ENCODE data around the gene CAPN12. TPM values are rescaled to one million over a fixed set of nuclear protein-coding genes. Genes with fewer than 3 reads are reported as not detected.

The CAPN12 gene
- polyA plus RNA-seq, 1 experiment: 0.75 TPM

- Histone ChIP-seq H3K4me3 (ENCODE audit: low read depth, low read length) (no peak overlapping the region), H3K27me3 (ENCODE audit: control insufficient read depth, insufficient read depth, low read length) (no peaks in the 10 kb centered on the region), H3K36me3 (ENCODE audit: control insufficient read depth, insufficient read depth, low read length) (peaks cover 8% of the 10 kb centered on the region)
- ChIA-PET CTCF (interaction anchor here (0.9 to 1.2 kb wide), 4 partner anchors 14 to 31 kb away, joined by 3 to 5 read pairs (median 4); no protein-coding TSS in a partner anchor), POLR2A (no interaction called here)
- TF ChIP-seq CTCF (IDR thresholded peaks at IDR 0.05; ENCODE audit: insufficient read depth, low read depth, low read length): no peak
- DNase-seq (ENCODE audit: low read depth): no peak
These were observed 59.2 kb downstream of the CAPN12 start for GRCh38 chr19:38684862-38685665.

GRCh38 chr19:38684078-38684861 lies 60.0 kb downstream of the CAPN12 start:
- no peaks in the 10 kb centered on the region for H3K27me3 ChIP-seq (ENCODE audit: control insufficient read depth, insufficient read depth, low read length)
- ChIA-PET CTCF (interaction anchor here (0.6 to 1.0 kb wide), 3 partner anchors 18 to 50 kb away, joined by 3 to 5 read pairs (median 4); no protein-coding TSS in a partner anchor), POLR2A (no interaction called here)
- no peak overlapping the region for H3K4me3 ChIP-seq (ENCODE audit: low read depth, low read length)
- DNase-seq (ENCODE audit: low read depth): peak; percentile 74
- peaks cover 8% of the 10 kb centered on the region for H3K36me3 ChIP-seq (ENCODE audit: control insufficient read depth, insufficient read depth, low read length)
- TF ChIP-seq CTCF (IDR thresholded peaks at IDR 0.05; ENCODE audit: insufficient read depth, low read depth, low read length): 0 out of 2 replicates have a peak, but pooled peaks have one; percentile 8

- Histone ChIP-seq H3K27me3 (ENCODE audit: control insufficient read depth, insufficient read depth, low read length) (no peaks in the 10 kb centered on the region), H3K36me3 (ENCODE audit: control insufficient read depth, insufficient read depth, low read length) (peaks cover 8% of the 10 kb centered on the region), H3K4me3 (ENCODE audit: low read depth, low read length) (no peak overlapping the region)
- POLR2A ChIA-PET: no interaction called here
- no peak for DNase-seq (ENCODE audit: low read depth)
- no peak for TF ChIP-seq CTCF (IDR thresholded peaks at IDR 0.05; ENCODE audit: insufficient read depth, low read depth, low read length)
- CTCF ChIA-PET: interaction anchor here (0.6 to 1.5 kb wide), 3 partner anchors 8 to 49 kb away, joined by 3 to 4 read pairs (median 4); no protein-coding TSS in a partner anchor
These were observed 60.7 kb downstream of the CAPN12 start for GRCh38 chr19:38683393-38684077.

DNA sequence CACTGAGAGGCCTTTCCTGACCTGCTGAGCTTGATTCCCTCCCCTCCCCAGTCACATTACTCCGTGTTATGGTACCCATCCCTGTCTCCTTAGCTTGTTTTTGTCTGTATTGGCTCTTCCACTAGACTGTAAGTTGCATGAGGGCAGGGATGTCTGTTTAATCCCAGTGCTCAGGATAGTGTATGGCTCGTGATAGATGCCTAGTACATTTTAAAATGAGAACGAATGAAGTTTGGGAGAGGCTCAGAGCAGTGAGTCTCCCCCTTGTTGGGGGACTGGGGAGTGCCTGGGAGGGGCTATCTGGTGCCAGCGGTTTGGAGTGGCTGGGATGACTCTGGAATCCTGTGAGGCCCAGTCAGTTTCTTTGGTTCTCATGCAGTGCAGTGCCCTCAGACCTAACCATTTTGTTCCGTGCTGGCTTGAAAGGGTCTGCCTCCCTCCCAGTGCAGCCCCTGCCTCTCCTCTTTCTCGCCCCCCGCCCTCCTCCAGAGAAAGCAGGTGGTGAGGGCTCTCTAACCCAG lies 61.3 kb downstream of the CAPN12 start:
- TF ChIP-seq CTCF (IDR thresholded peaks at IDR 0.05; ENCODE audit: insufficient read depth, low read depth, low read length): no peak
- Histone ChIP-seq H3K27me3 (ENCODE audit: control insufficient read depth, insufficient read depth, low read length) (no peaks in the 10 kb centered on the region), H3K36me3 (ENCODE audit: control insufficient read depth, insufficient read depth, low read length) (peaks cover 8% of the 10 kb centered on the region), H3K4me3 (ENCODE audit: low read depth, low read length) (no peak overlapping the region)
- CTCF ChIA-PET: interaction anchor here (1.5 kb wide), 1 partner anchor 8 kb away, joined by 4 read pairs; no protein-coding TSS in a partner anchor
- no peak for DNase-seq (ENCODE audit: low read depth)
- POLR2A ChIA-PET: no interaction called here
